ENCODE data around the gene AKR7A3. TPM values are rescaled to one million over a fixed set of nuclear protein-coding genes. Genes with fewer than 3 reads are reported as not detected.

The AKR7A3 gene
- total and polyA plus RNA-seq, 9 of the 15 experiments (the other 6 are each of a cell fraction or from before 2014, with no cell fraction given), result 0.04 to 1.5 (median 0.44) TPM; not detected in 1

GRCh38 chr1:19306941-19307340 is 18.4 kb upstream of the AKR7A3 start:
- H3K9me1 ChIP-seq (ENCODE audit: control insufficient read depth, insufficient read depth, low read length), result no peaks in the 10 kb centered on the region
- FAIRE-seq (no peak), ATAC-seq (no peak), DNase-seq (ENCODE audit: extremely low read depth in 1 of 4, low spot score in 3 of 4) (no peak)
- no peak for TF ChIP-seq EWSR1 (IDR thresholded peaks at IDR 0.05; ENCODE audit: borderline replicate concordance, low read depth, partially characterized antibody)
- no peak for TF ChIP-seq MAFK (IDR thresholded peaks at IDR 0.05; ENCODE audit: low read length)
- no peak for TF ChIP-seq GATAD2B (IDR thresholded peaks at IDR 0.05; ENCODE audit: borderline replicate concordance)
- no peak for TF ChIP-seq NRF1 (conservative IDR thresholded peaks at IDR 0.05 in 1 of 2, IDR thresholded peaks at IDR 0.05 in 1 of 2)
- no peak for TF ChIP-seq CREB1 (IDR thresholded peaks at IDR 0.05)
- no peak for TF ChIP-seq CREB1 (CRISPR knock-in tag; IDR thresholded peaks at IDR 0.05)
- TF ChIP-seq EP300 (IDR thresholded peaks at IDR 0.05; ENCODE audit: low read length), result no peak
- no peak for TF ChIP-seq HDAC3 (IDR thresholded peaks at IDR 0.05; ENCODE audit: borderline replicate concordance, partially characterized antibody)
- no peak for TF ChIP-seq ZNF766 (CRISPR knock-in tag; conservative IDR thresholded peaks at IDR 0.05)
- no peak for TF ChIP-seq EHMT2 (IDR thresholded peaks at IDR 0.05)
- no peak for TF ChIP-seq ELK3 (CRISPR knock-in tag; IDR thresholded peaks at IDR 0.05)
- TF ChIP-seq TAF1 (IDR thresholded peaks at IDR 0.05; ENCODE audit: control insufficient read depth, extremely low read depth, insufficient read depth, low read length, severe bottlenecking), result no peak
- TF ChIP-seq CHD1 (IDR thresholded peaks at IDR 0.05; ENCODE audit: low read length), result no peak
- TF ChIP-seq ARID2 (IDR thresholded peaks at IDR 0.05), result no peak
- TF ChIP-seq IRF9 (tag; IDR thresholded peaks at IDR 0.05), result no peak
- no peak for TF ChIP-seq DLX4 (CRISPR knock-in tag; IDR thresholded peaks at IDR 0.05)
- no peak for TF ChIP-seq HEY1 (CRISPR knock-in tag; IDR thresholded peaks at IDR 0.05; ENCODE audit: borderline replicate concordance)
- no peak for TF ChIP-seq ATF3 (IDR thresholded peaks at IDR 0.05)
- TF ChIP-seq ATF3 (CRISPR knock-in tag; conservative IDR thresholded peaks at IDR 0.05), result no peak
- WGBS (ENCODE audit: insufficient coverage, low coverage, missing lambda C conversion rate), result 98% methylated on average over 6 of the region's 6 CpGs
- no peak overlapping the region for H2AFZ ChIP-seq (ENCODE audit: low read depth, low read length)
- H3K79me2 ChIP-seq (ENCODE audit: control insufficient read depth, insufficient read depth, low read length), result peaks cover 15% of the 10 kb centered on the region
- H3K4me1 ChIP-seq (replicated peaks in 1 of 2; ENCODE audit: control insufficient read depth in 2 of 2, insufficient read depth in 2 of 2, low read length in 2 of 2), result peaks cover 7 to 19% of the 10 kb centered on the region in 2 experiments; a peak in 4 of 5 replicates
- no peaks in the 10 kb centered on the region for H3K9me3 ChIP-seq (replicated peaks; ENCODE audit: control insufficient read depth, insufficient read depth, low read depth, low read length)
- POLR2A ChIA-PET, result interaction anchor here (1.5 kb wide), 1 partner anchor 14 kb away, joined by 5 read pairs; no protein-coding TSS in a partner anchor
- H3K4me3 ChIP-seq, result no peak overlapping the region
- no peak overlapping the region for H3K27ac ChIP-seq (ENCODE audit: extremely low read depth, low read depth, low read length)
- intact Hi-C loops (cut with micrococcal nuclease) (no loop called here), in situ Hi-C loops (cut with MboI) (no loop called here)
- no peak overlapping the region; a peak in 1 of 4 replicates for H3K9ac ChIP-seq (ENCODE audit: insufficient read depth in 1 of 2, low read depth in 2 of 2, low read length in 2 of 2)
- no TSS peak for BruUV-seq (replicated peaks)
- no peaks in the 10 kb centered on the region for H4K20me1 ChIP-seq (replicated peaks; ENCODE audit: control insufficient read depth, insufficient read depth, low read length)
- H3K27me3 ChIP-seq (ENCODE audit: control insufficient read depth in 2 of 2, insufficient read depth in 2 of 2, low read length in 2 of 2), result no peaks in the 10 kb centered on the region
- CTCF ChIA-PET (ENCODE audit: low intra/inter-chr PET ratio), result no interaction called here
- no peak overlapping the region for H3K4me2 ChIP-seq (ENCODE audit: insufficient read depth, low read length)
- peaks cover 68% of the 10 kb centered on the region for H3K36me3 ChIP-seq (ENCODE audit: control insufficient read depth, insufficient read depth, low read length)

Data from K562 (cell line).